Mesodermal cell (in vitro differentiated cells): ENCODE results near the gene BORCS5.
"Not testable (repeated sequence)": the region's sequence is repeated elsewhere in the genome, so short reads cannot be mapped to it uniquely, and the experiment has no call there.

Experiments
- H3K27ac ChIP-seq: 2 replicates; pipeline ENCODE4 v1.7.0; 2013; ENCODE audit warnings: mild to moderate bottlenecking, low read depth, low read length, moderate library complexity; ENCODE audit not compliant: severe bottlenecking
- H3K36me3 ChIP-seq: 2 replicates; pipeline ENCODE4 v1.7.1; 2013; ENCODE audit warnings: mild to moderate bottlenecking, low read length, moderate library complexity; ENCODE audit not compliant: control insufficient read depth, insufficient read depth
- H3K4me1 ChIP-seq: one replicate; pipeline ENCODE4 v1.7.1; 2013; ENCODE audit warnings: mild to moderate bottlenecking, low read length; ENCODE audit not compliant: insufficient read depth, control insufficient read depth, poor library complexity, severe bottlenecking
- H3K4me3 ChIP-seq: 2 replicates; pipeline ENCODE4 v1.7.0; 2013; ENCODE audit warnings: low read length, control low read depth, mild to moderate bottlenecking; ENCODE audit not compliant: insufficient read depth, poor library complexity, severe bottlenecking; ENCODE audit errors: extremely low read depth
- H3K9me3 ChIP-seq: 2 replicates; pipeline ENCODE4 v1.7.1; 2013; ENCODE audit warnings: mild to moderate bottlenecking, low read length, moderate library complexity; ENCODE audit not compliant: control insufficient read depth
- WGBS, 2 experiments: methylation state at CpG; one replicate each; pipeline ENCODE4 v1.1.5; 2013; ENCODE audit warnings: missing lambda C conversion rate in 2 of 2; ENCODE audit not compliant: insufficient coverage in 2 of 2; 5-methylcytosine and 5-hydroxymethylcytosine counted together

The BORCS5 gene

DNA sequence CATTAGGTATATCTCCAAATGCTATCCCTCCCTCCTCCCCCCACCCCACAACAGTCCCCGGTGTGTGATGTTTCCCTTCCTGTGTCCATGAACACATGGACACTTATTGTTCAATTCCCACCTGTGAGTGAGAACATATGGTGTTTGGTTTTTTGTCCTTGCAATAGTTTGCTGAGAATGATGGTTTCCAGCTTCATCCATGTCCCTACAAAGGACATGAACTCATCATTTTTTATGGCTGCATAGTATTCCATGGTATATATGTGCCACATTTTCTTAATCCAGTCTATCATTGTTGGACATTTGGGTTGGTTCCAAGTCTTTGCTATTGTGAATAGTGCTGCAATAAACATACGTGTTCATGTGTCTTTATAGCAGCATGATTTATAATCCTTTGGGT lies 52.5 kb downstream of the BORCS5 start:
- not testable (repeated sequence) for H3K27ac ChIP-seq, H3K9me3 ChIP-seq, H3K4me1 ChIP-seq, H3K36me3 ChIP-seq, H3K4me3 ChIP-seq
- WGBS, 2 experiments = no CpG with 5 or more reads among the region's 2 CpGs

DNA sequence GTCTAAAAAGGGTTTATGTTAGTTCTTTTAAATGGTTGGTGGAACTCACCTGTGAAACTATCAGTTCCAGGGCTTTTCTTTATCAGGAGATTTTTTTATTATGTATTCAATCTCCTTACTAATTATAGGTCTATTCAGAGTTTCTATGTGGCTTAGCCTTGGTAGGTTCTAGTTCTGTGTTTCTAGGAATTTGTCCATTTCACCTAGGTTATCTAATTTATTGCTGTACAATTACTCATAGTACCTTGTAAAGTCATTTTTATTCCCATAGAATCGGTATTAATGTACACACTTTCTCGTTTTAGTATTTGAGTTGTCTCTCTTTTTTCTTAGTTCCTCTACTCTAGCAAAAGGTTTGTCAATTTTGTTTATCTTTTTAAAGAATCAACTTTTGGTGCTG lies 59.0 kb downstream of the BORCS5 start:
- Histone ChIP-seq H3K36me3 (no peaks in the 10 kb centered on the region), H3K9me3 (no peaks in the 10 kb centered on the region), H3K4me3 (no peak overlapping the region), H3K27ac (no peak overlapping the region), H3K4me1 (no peaks in the 10 kb centered on the region)
- WGBS, 2 experiments = no CpG with 5 or more reads among the region's 2 CpGs

DNA sequence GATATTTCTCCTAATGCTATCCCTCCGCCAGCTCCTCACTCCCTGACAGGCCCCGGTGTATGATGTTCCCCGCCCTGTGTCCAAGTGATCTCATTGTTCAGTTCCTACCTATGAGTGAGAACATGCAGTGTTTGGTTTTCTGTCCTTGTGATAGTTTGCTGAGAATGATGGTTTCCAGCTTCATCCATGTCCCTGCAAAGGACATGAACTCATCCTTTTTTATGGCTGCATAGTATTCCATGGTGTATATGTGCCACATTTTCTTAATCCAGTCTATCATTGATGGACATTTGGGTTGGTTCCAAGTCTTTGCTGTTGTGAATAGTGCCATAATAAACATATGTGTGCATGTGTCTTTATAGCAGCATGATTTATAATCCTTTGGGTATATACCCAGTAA lies 62.3 kb downstream of the BORCS5 start:
- not testable (repeated sequence) for H3K4me1 ChIP-seq, H3K36me3 ChIP-seq, H3K27ac ChIP-seq, H3K9me3 ChIP-seq, H3K4me3 ChIP-seq
- 80 to 95% methylated on average over 1 to 3 of the region's 3 CpGs for WGBS, 2 experiments

DNA sequence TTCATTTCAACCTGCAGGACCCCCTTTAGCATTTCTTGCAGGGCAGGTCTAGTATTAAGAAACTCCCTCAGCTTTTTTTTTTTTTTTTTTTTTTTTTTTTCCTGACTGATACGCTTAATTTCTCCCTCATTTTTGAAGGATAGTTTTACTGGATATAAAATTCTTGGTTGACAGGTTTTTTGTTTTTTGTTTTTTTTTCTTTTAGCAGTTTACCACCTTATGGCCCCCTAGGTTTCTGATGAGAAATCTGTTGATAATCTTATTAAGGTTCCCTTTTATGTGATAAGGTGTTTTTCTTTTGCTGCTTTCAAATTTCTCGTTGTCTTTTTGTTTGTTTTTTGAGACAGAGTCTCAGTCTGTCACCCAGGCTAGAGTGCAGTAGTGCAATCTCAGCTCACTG lies 66.5 kb downstream of the BORCS5 start:
- H3K4me1 ChIP-seq = no peaks in the 10 kb centered on the region
- H3K36me3 ChIP-seq = no peaks in the 10 kb centered on the region
- 60% methylated on average over 1 of the region's 2 CpGs; no CpG with 5 or more reads in 1 of the 2 experiments for WGBS, 2 experiments
- H3K9me3 ChIP-seq = peaks cover 6% of the 10 kb centered on the region
- no peak overlapping the region for H3K27ac ChIP-seq
- H3K4me3 ChIP-seq = no peak overlapping the region

DNA sequence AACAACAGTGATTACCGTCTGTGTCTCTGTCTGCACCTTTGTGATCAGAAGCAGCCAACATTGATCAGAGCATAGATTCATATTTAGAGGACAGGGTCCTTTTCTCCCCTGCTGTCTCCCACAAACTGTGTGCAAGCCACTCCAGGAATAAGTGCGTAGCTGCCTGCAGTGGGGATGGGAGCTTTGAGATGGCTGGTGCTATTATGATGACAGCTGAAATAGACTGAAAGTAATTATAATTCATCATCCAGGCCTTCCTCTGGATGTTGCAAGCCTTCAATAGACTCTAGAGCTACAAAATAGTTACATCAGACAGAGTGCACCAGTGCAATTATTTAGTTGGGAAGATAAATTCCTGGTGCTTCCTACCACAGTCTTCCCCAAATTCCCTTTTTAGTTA lies 68.1 kb downstream of the BORCS5 start:
- no peak overlapping the region for H3K27ac ChIP-seq
- H3K4me3 ChIP-seq = no peak overlapping the region
- H3K9me3 ChIP-seq = peaks cover 6% of the 10 kb centered on the region
- no peaks in the 10 kb centered on the region for H3K4me1 ChIP-seq
- 86% methylated on average over 1 of the region's 2 CpGs; no CpG with 5 or more reads in 1 of the 2 experiments for WGBS, 2 experiments
- no peaks in the 10 kb centered on the region for H3K36me3 ChIP-seq

DNA sequence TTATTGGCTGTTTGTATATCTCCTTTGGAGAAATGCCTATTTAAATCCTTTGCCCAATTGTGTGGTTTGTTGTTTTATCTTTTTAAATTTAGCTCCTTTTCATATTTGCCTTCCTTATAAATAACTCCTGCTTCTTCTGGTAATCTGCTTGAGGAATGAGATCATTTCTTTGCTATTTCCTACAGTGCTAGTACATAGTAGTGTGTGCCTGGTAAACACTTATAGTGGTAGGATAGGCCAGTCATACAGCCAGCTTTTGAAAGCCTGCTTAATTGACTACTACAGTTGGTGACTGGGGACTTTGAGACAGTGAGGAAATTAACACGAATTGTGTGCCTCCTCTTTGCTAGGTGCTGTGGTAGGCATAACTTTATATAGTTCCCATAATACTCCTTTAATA lies 68.7 kb downstream of the BORCS5 start:
- H3K4me3 ChIP-seq = no peak overlapping the region
- H3K27ac ChIP-seq = no peak overlapping the region
- no peaks in the 10 kb centered on the region for H3K4me1 ChIP-seq
- H3K9me3 ChIP-seq = peaks cover 6% of the 10 kb centered on the region
- H3K36me3 ChIP-seq = no peaks in the 10 kb centered on the region
- WGBS, 2 experiments = no CpG with 5 or more reads among the region's 1 CpG

DNA sequence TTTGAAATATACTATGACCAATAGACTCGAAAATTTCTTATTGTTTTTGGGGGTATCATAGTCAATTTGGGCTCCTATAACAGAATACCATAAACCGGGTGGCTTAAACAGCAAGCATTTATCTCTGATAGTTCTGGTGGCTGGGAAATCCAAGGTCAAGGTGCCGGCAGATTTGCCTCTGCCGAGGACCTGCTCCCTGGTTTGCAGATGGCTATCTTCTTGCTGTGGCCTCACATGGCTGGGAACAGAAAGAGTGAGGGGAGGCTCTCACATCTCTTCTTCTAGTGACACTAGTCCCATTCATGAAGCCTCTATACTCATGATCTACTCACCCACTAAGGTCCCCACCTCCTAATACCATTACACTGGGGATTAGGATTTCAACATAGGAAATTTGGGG lies 70.7 kb downstream of the BORCS5 start:
- no peak overlapping the region for H3K4me3 ChIP-seq
- no peaks in the 10 kb centered on the region for H3K4me1 ChIP-seq
- H3K27ac ChIP-seq = no peak overlapping the region
- 86 to 96% methylated on average over 3 to 4 of the region's 4 CpGs for WGBS, 2 experiments
- no peaks in the 10 kb centered on the region for H3K36me3 ChIP-seq
- H3K9me3 ChIP-seq = peaks cover 6% of the 10 kb centered on the region

DNA sequence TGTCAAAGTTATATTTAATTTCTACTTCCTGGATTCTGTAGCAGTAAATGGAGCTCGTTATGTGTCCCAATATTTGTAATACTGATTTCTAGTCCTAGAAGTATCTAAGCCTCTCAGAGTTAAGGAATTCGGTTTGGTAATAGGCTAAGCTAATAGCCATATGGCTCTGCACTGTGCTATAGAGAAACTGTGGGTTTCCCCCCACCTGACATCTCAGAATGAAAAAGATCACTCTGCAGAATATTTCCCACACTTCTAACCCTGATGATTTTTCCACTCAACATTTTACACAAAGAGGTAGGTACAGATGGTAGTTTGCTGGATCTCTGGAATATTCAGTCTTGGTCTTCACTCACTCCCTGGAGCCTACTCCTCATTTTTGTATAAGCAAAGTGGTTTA lies 71.2 kb downstream of the BORCS5 start:
- Histone ChIP-seq H3K36me3 (no peaks in the 10 kb centered on the region), H3K4me1 (no peaks in the 10 kb centered on the region), H3K27ac (no peak overlapping the region), H3K9me3 (peaks cover 6% of the 10 kb centered on the region), H3K4me3 (no peak overlapping the region)
- WGBS, 2 experiments = no CpG with 5 or more reads among the region's 2 CpGs

DNA sequence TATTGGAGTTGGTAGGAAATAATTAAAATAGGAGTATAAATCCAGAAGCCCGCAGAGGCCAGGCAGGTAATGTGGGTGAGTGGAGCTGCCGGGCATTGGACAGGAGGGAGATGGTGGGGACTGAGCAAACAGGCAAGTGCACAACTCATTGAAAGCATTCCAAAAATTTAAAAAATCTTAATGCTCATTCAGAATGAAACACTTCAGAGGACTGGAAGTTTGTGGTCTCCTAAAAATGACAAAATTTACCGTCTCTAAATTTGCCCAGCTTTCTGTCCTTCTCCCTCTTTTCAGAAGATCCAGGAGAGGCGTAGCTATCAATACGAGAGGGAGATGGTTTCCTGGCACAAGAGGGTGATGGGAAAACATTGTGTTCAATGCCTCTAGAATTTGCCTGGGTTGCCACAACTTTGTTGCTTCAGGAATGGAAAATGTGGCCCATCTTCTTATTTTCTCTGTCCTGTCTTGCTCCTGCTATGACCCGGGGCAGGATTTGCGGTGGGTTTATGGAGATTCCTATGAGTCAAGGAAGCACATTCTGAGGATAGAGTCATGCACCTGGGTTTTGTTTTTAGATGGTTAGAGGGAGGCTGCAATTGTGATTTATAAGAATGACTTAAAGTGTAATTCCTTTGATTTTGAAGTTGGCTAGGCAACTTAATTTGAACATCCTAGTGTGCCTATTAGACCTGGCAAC lies 72.2 kb downstream of the BORCS5 start:
- no peaks in the 10 kb centered on the region for H3K36me3 ChIP-seq
- WGBS, 2 experiments = 94 to 100% methylated on average over 3 to 5 of the region's 7 CpGs
- H3K4me3 ChIP-seq = no peak overlapping the region
- H3K27ac ChIP-seq = no peak overlapping the region
- H3K9me3 ChIP-seq = no peaks in the 10 kb centered on the region
- H3K4me1 ChIP-seq = no peaks in the 10 kb centered on the region

DNA sequence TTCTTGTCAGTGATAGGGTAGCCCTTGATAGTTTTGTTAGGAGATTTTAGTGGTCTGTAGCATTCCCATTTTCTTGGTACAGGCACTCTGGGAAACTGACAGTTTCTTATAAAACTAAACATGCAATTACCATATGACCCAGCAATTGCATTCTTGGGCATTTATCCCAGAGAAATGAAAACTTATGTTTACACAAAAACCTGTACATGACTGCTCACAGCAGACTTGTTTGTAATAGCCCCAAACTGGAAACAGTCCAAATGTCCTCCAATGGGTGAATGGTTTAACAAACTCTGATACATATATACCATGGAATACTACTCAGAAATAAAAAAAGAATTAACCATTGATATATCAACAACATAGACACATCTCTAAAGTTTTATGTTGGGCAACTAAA lies 75.5 kb downstream of the BORCS5 start:
- Histone ChIP-seq H3K4me3 (no peak overlapping the region), H3K27ac (no peak overlapping the region), H3K9me3 (no peaks in the 10 kb centered on the region), H3K36me3 (no peaks in the 10 kb centered on the region), H3K4me1 (no peaks in the 10 kb centered on the region)

DNA sequence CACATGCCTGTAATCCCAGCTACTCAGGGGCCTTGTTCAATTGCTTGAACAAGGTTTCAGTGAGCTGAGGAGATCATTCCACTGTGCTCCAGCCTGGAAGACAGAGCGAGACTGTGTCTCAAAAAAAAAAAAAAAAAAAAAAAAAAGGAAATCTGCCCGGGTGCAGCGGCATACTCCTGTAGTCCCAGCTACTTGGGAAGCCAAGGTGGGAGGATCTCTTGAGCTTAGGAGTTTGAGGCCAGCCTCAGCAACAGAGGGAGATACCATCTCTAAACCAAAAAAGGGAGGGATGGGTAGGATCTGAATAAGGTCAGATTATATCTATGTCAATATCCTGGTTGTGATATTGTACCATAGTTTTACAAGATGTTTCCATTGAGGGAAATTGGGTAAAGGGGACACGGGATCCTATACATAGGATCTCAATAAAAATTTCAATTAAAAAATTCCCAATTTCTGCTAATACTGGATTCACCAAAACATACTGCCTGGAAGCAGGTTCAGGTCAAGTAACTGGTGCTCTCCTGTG lies 76.4 kb downstream of the BORCS5 start:
- WGBS, 2 experiments = 100% methylated on average over 2 of the region's 4 CpGs; no CpG with 5 or more reads in 1 of the 2 experiments
- no peaks in the 10 kb centered on the region for H3K36me3 ChIP-seq
- H3K27ac ChIP-seq = no peak overlapping the region
- no peaks in the 10 kb centered on the region for H3K9me3 ChIP-seq
- no peak overlapping the region for H3K4me3 ChIP-seq
- no peaks in the 10 kb centered on the region for H3K4me1 ChIP-seq
